ENCODE measurements around the gene TCF15. TPM values are rescaled to one million over a fixed set of nuclear protein-coding genes. Genes with fewer than 3 reads are reported as not detected.

The TCF15 gene
- polyA plus RNA-seq, 2 of the 4 experiments (the other 2 are of a cell fraction), result not detected

DNA sequence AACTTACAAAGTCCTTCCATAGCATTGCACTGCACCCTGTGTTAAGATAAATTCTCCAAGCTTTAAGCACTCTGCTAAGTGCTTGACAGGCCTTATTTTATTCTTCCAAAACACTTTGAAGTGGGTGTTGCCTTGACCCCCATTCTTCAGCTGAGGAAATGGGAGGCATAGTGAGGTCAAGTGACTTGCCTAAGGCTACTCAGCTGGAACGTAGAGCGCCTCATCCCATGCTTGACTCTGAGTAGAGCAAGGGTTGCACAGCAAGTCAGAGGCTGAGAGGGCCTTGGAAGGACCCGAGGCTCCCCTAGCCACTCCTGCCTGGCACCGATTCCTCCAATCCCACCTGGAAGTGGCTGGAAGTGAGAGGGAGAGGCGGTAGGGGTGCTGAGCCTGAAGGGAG is 46.9 kb downstream of the TCF15 start:
- no peak for DNase-seq (ENCODE audit: low read depth in 1 of 2, low spot score in 1 of 2)
- H3K27ac ChIP-seq, result no peak overlapping the region
- no peaks in the 10 kb centered on the region for H3K4me1 ChIP-seq
- ATAC-seq, result no peak
- H3K4me3 ChIP-seq, result no peak overlapping the region
- TF ChIP-seq CBX8 (IDR thresholded peaks at IDR 0.05) (no peak), SMC3 (IDR thresholded peaks at IDR 0.05) (no peak), RNF2 (IDR thresholded peaks at IDR 0.05; ENCODE audit: borderline replicate concordance, low read depth) (no peak), ESRRA (IDR thresholded peaks at IDR 0.05; ENCODE audit: borderline replicate concordance, low read length) (no peak), FOXS1 (CRISPR knock-in tag; IDR thresholded peaks at IDR 0.05) (no peak), ZNF302 (CRISPR knock-in tag; IDR thresholded peaks at IDR 0.05) (no peak), TFCP2L1 (CRISPR knock-in tag; IDR thresholded peaks at IDR 0.05) (no peak), MAZ (IDR thresholded peaks at IDR 0.05; ENCODE audit: borderline replicate concordance, low read depth, low read length) (no peak), POLR2AphosphoS2 (conservative IDR thresholded peaks at IDR 0.05; ENCODE audit: low read length) (no peak), CHD4 (IDR thresholded peaks at IDR 0.05; ENCODE audit: borderline replicate concordance) (no peak)
- TF ChIP-seq, protein P1, sequence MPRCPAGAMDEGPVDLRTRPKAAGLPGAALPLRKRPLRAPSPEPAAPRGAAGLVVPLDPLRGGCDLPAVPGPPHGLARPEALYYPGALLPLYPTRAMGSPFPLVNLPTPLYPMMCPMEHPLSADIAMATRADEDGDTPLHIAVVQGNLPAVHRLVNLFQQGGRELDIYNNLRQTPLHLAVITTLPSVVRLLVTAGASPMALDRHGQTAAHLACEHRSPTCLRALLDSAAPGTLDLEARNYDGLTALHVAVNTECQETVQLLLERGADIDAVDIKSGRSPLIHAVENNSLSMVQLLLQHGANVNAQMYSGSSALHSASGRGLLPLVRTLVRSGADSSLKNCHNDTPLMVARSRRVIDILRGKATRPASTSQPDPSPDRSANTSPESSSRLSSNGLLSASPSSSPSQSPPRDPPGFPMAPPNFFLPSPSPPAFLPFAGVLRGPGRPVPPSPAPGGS (IDR thresholded peaks at IDR 0.05), result no peak
- 58% methylated on average over 5 of the region's 5 CpGs for WGBS (ENCODE audit: missing lambda C conversion rate)
- H3K4me2 ChIP-seq, result no peak overlapping the region
- ChIA-PET POLR2A (interaction anchor here (1.1 kb wide), 1 partner anchor 82 kb away, joined by 3 read pairs; no protein-coding TSS in a partner anchor), CTCF (interaction anchor here (1.0 to 20.9 kb wide), 24 partner anchors 11 to 393 kb away, joined by 3 to 432 read pairs (median 6); partner anchors contain the start of genes CSNK2A1 and SLC52A3)
- H3K9me3 ChIP-seq, result no peaks in the 10 kb centered on the region
- FAIRE-seq, result no peak

DNA sequence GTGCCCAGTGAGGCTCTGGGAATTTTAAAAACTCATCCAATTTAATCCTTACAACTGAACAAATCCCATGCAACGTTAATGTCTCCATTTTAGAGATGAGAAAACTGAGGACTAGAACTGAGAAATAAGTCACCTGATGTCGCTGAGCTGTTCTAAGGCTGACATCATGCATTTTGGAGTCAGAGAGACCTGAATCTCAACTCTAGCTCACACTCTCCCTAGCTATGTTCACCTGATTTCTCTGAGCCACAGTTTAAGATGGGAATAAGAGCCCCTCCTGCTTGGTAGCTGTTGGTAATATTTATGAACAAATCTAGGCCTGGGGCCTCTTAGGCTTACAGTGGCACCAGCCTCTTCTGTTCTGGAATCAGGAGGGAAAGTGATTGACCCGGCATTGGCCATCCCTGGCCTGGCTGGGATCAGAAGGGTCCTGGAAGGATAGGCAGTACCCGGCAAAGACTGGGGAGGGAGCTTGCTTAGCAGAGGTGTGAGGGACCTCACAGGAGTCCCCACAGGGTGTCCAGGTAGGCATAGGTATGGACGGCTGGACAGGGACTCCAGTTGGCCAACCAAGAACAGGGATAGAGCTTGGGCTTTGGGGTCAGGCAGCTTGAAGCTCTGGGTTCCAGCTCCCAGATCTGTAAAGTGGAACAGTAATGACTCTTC is 47.7 kb downstream of the TCF15 start:
- TF ChIP-seq CBX8 (IDR thresholded peaks at IDR 0.05) (no peak), POLR2AphosphoS2 (conservative IDR thresholded peaks at IDR 0.05; ENCODE audit: low read length) (no peak), MAFK (IDR thresholded peaks at IDR 0.05; ENCODE audit: partially characterized antibody) (no peak), NFE2L2 (conservative IDR thresholded peaks at IDR 0.05; ENCODE audit: low read length) (no peak), JUNB (IDR thresholded peaks at IDR 0.05) (no peak), TFCP2L1 (CRISPR knock-in tag; IDR thresholded peaks at IDR 0.05) (no peak), TP53 (CRISPR knock-in tag; IDR thresholded peaks at IDR 0.05) (no peak), ZNF302 (CRISPR knock-in tag; IDR thresholded peaks at IDR 0.05) (no peak), HOXB13 (CRISPR knock-in tag; IDR thresholded peaks at IDR 0.05; ENCODE audit: low read depth) (no peak), FOSL2 (IDR thresholded peaks at IDR 0.05) (no peak), FOSL2 (CRISPR knock-in tag; IDR thresholded peaks at IDR 0.05) (no peak), MAZ (IDR thresholded peaks at IDR 0.05; ENCODE audit: borderline replicate concordance, low read depth, low read length) (no peak), SREBF2 (IDR thresholded peaks at IDR 0.05) (no peak), CHD4 (IDR thresholded peaks at IDR 0.05; ENCODE audit: borderline replicate concordance) (no peak), EP300 (IDR thresholded peaks at IDR 0.05) (no peak)
- TF ChIP-seq, protein P2, sequence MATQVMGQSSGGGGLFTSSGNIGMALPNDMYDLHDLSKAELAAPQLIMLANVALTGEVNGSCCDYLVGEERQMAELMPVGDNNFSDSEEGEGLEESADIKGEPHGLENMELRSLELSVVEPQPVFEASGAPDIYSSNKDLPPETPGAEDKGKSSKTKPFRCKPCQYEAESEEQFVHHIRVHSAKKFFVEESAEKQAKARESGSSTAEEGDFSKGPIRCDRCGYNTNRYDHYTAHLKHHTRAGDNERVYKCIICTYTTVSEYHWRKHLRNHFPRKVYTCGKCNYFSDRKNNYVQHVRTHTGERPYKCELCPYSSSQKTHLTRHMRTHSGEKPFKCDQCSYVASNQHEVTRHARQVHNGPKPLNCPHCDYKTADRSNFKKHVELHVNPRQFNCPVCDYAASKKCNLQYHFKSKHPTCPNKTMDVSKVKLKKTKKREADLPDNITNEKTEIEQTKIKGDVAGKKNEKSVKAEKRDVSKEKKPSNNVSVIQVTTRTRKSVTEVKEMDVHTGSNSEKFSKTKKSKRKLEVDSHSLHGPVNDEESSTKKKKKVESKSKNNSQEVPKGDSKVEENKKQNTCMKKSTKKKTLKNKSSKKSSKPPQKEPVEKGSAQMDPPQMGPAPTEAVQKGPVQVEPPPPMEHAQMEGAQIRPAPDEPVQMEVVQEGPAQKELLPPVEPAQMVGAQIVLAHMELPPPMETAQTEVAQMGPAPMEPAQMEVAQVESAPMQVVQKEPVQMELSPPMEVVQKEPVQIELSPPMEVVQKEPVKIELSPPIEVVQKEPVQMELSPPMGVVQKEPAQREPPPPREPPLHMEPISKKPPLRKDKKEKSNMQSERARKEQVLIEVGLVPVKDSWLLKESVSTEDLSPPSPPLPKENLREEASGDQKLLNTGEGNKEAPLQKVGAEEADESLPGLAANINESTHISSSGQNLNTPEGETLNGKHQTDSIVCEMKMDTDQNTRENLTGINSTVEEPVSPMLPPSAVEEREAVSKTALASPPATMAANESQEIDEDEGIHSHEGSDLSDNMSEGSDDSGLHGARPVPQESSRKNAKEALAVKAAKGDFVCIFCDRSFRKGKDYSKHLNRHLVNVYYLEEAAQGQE (IDR thresholded peaks at IDR 0.05), result no peak
- TF ChIP-seq, protein P3, sequence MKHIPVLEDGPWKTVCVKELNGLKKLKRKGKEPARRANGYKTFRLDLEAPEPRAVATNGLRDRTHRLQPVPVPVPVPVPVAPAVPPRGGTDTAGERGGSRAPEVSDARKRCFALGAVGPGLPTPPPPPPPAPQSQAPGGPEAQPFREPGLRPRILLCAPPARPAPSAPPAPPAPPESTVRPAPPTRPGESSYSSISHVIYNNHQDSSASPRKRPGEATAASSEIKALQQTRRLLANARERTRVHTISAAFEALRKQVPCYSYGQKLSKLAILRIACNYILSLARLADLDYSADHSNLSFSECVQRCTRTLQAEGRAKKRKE (CRISPR knock-in tag; IDR thresholded peaks at IDR 0.05; ENCODE audit: low read depth), result no peak
- POLR2A ChIA-PET, result no interaction called here

More for the DNA sequence above, 47.7 kb downstream of the TCF15 start:
- CTCF ChIA-PET, result interaction anchor here (0.6 to 20.9 kb wide), 40 partner anchors 12 to 424 kb away, joined by 3 to 432 read pairs (median 5); partner anchors contain the start of genes CSNK2A1, SLC52A3 and SRXN1
- FAIRE-seq, result peak; percentile 54
- 63% methylated on average over 5 of the region's 5 CpGs for WGBS (ENCODE audit: missing lambda C conversion rate)
- Histone ChIP-seq H3K9me3 (no peaks in the 10 kb centered on the region), H3K27ac (no peak overlapping the region), H3K4me3 (no peak overlapping the region), H3K4me2 (no peak overlapping the region), H3K4me1 (no peaks in the 10 kb centered on the region)
- no peak for ATAC-seq
- no peak for DNase-seq (ENCODE audit: low read depth in 1 of 2, low spot score in 1 of 2)
